ENCODE data around the gene ELAC1.

The ELAC1 gene

GRCh38 chr18:51017140-51017879 is 49.5 kb downstream of the ELAC1 start:
- no peak for DNase-seq (ENCODE audit: low read depth in 1 of 2, low spot score in 1 of 2)

DNA sequence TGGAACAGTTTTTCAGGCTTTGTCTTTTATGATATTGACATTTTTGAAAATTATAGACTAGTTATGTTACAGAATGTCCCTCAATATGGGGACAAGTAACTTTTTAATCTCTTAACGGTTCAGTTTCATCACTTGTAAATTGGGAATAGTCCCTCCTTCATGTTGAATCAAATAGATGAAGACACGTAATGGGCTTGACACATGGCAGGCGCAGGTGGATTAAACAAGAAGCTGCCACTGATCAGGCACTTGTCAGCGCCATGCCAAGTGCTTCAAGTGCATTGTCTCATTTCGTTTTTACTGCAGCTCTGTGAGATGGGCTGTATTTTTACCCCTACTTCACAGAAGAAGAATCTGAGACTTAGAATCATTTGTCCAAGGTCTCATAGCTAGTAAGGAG is 52.7 kb downstream of the ELAC1 start:
- DNase-seq (ENCODE audit: low read depth in 1 of 2, low spot score in 1 of 2), result no peak

DNA sequence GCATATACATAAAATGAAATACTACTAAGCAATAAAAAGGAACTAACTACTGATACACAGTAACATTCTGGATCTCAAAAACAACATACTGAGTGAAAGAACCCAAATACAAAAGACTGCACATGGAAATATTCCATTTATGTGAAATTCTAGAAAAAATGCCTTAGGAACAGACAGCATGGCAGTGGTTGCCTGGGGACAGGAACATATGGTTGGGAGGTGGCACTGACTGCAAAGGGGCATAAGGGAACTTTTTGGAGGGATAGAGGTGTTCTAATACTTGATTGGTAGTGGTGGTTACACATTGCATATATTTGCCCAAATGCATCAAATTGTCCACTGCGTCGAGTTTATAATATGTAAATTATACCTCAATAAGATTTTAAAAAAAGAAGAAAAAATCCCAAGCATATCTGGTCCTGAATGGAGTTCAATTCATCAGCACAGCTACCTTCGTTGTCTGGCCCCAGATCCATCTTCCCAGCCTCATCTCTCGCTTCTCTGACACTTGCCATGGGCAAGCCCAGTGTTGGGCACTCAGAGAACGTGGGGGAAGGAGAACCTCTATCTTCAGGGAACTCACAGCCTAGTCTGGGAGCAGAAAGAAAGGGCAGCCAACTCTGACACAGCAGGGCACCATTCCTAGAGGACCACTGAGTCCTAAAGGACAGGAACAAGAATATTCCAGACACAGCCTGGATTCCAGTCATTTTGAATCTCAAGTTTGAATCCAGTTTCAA is 53.6 kb downstream of the ELAC1 start:
- no peak for DNase-seq (ENCODE audit: low read depth in 1 of 2, low spot score in 1 of 2)

GRCh38 chr18:51025512-51025911 is 57.7 kb downstream of the ELAC1 start:
- no peak for DNase-seq (ENCODE audit: low read depth in 1 of 2, low spot score in 1 of 2)

DNA sequence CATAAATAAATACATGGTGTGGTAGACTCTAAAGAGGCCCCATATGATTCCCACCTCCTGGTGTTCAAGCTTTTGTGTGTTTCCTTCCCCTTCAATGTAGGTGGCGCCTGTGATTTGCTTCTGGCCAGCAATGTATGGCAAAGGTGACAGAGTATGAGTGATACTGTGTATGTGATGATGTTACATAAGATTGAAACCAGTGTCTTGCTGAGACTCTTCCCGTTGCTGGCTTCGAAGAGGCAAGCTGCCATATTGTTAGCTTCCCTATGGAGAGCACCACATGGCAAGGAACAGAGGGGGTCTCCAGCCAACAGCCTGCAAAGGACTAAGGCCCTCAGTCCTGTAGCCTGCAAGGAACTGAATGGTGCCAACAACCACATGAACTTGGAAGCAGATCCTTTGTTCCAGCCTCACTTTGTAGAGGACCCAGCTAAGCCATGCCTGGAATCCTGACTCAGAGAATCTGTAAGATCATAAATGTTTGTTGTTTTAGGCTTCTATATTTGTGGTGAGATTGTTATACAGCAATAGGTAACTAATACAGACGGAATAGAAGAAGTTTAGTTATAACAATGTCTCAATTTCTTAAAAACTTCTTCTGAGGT is 60.5 kb downstream of the ELAC1 start:
- DNase-seq (ENCODE audit: low read depth in 1 of 2, low spot score in 1 of 2), result no peak

GRCh38 chr18:51029378-51029693 is 61.5 kb downstream of the ELAC1 start:
- no peak for DNase-seq (ENCODE audit: low read depth in 1 of 2, low spot score in 1 of 2)

DNA sequence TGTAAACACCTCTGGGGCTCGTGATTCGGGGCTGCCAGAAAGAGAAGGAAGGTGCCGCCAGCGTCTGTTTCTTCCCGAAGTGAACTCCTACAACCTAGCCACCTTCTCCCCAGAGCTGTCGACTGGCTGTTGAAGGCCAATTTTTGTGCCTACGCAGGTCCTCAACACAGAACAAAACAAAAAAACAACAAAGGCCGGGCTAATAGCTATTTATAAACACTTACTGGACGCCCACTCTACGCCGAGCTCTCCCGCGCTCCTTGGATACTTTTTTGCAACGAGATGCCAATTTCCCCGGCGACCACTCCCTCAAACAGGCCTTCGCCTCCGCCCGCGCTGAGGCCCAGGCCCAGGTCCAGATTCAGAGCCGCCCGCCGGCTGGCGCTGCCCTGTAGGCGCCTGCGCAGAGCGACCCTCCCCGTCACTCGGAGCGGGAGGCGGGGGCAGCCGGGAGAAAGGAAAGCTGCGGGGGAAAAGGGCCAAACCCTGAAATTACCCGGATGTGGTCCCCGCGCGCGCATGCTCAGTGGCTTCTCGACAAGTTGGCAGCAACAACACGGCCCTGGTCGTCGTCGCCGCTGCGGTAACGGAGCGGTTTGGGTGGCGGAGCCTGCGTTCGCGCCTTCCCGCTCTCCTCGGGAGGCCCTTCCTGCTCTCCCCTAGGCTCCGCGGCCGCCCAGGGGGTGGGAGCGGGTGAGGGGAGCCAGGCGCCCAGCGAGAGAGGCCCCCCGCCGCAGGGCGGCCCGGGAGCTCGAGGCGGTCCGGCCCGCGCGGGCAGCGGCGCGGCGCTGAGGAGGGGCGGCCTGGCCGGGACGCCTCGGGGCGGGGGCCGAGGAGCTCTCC is 62.1 kb downstream of the ELAC1 start, which contains the start of gene SMAD4:
Gene SMAD4 (plus strand): TSS at position 520 of the 843 bp plus-strand sequence. CDS start 16,834 bp downstream, outside the sequence.
- peak; percentile 98 to 99 for DNase-seq (ENCODE audit: low read depth in 1 of 2, low spot score in 1 of 2)

- peak; percentile 52 to 56 for DNase-seq (ENCODE audit: low read depth in 1 of 2, low spot score in 1 of 2)
These were observed 62.9 kb downstream of the ELAC1 start for GRCh38 chr18:51030537-51031258.

DNA sequence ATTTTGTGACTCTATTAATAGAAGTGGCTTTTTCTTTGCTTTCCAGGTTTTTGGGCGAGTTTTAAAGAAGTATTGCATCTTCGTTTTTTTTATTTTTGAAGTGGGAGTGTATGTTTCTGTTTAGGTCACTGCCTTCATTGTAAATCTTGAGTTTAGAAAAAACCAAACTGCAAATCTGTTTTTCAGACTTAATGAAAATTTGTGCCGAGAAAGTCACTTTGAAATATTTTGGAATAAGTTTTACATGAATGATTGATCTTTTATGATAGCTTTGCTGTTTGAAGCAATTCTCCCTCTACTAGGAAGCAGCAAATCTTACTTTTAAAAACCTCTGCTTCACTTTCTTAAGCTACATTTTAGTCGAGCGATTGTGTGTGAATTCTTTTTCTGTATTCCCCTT is 64.4 kb downstream of the ELAC1 start:
- DNase-seq (ENCODE audit: low read depth in 1 of 2, low spot score in 1 of 2), result no peak

DNA sequence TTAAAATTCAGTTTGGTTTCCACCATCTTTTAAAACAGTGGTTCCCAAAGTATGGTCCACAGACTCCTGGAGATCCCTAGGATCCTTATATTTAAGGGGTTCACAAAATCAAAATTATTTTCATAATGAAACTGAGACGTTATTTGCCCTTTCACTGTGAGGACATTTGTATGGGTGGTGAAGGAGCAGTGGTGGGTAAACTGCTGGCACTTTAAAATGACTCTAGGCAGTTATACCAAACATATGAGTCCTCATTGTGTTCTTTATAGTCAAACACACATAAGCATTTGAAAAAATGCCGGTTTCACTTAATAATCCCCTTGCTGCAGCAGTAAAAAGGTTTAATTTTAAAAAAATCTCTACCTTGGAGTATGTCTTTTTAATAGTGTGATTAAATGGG is 69.4 kb downstream of the ELAC1 start:
- no peak for DNase-seq (ENCODE audit: low read depth in 1 of 2, low spot score in 1 of 2)
